Activated naive CD8-positive, alpha-beta T cell treated with anti-CD3 and anti-CD28 coated beads for 36 hours (primary cell): Measurements from ENCODE around the gene SRP72. TPM values are rescaled to one million over a fixed set of nuclear protein-coding genes. Genes with fewer than 3 reads are reported as not detected.

ENCODE experiments used
- DNase-seq: peaks from one replicate; pipeline ENCODE4 v3.0.0; 2021
- H3K27ac Mint-ChIP-seq: one replicate; pipeline ENCODE4 v1.8.0; 2022; ENCODE audit warnings: mild to moderate bottlenecking, moderate library complexity, mixed read lengths
- H3K27me3 Mint-ChIP-seq: one replicate; pipeline ENCODE4 v1.8.0; 2022; ENCODE audit warnings: mild to moderate bottlenecking, mixed read lengths
- H3K36me3 Mint-ChIP-seq: one replicate; pipeline ENCODE4 v1.8.0; 2021; ENCODE audit warnings: mild to moderate bottlenecking, mixed read lengths
- H3K4me1 Mint-ChIP-seq: one replicate; pipeline ENCODE4 v1.8.0; 2021; ENCODE audit warnings: mixed read lengths
- H3K4me3 Mint-ChIP-seq: one replicate; pipeline ENCODE4 v1.8.0; 2022; ENCODE audit warnings: mild to moderate bottlenecking, moderate library complexity, mixed read lengths
- H3K9me3 Mint-ChIP-seq: one replicate; pipeline ENCODE4 v1.8.0; 2022; ENCODE audit warnings: mixed read lengths
- total RNA-seq, 2 experiments: library from RNA; stranded (reverse); gene quantifications; one replicate each; pipeline ENCODE4 v1.2.3, GENCODE V29; 2021

The SRP72 gene
- total RNA-seq, 2 experiments from 2014 or later, result 209 to 211 TPM

DNA sequence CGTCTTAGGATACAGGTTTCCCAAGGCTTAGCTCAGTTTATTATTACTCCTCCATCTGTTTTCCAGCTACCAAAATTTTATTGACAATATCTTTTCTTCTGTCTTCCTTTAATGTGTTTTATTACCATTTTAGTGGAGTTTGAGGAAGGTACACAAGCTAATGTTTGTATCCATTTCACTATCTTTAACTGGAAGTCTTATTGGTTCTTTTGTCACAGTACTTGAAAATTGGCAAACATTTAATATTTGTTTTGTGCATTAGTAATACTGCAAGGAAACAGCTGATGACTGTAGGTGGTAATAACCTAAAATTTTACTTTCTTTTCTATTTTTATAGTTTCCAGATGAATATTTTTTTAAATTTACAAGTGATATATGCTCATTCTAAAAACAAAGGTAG, 28.8 kb downstream of the SRP72 start:
- Mint-ChIP-seq H3K4me1 (no peaks in the 10 kb centered on the region), H3K36me3 (peaks cover 38% of the 10 kb centered on the region), H3K9me3 (no peaks in the 10 kb centered on the region), H3K27me3 (no peaks in the 10 kb centered on the region), H3K4me3 (no peak overlapping the region), H3K27ac (no peak overlapping the region)
- DNase-seq, result no peak

DNA sequence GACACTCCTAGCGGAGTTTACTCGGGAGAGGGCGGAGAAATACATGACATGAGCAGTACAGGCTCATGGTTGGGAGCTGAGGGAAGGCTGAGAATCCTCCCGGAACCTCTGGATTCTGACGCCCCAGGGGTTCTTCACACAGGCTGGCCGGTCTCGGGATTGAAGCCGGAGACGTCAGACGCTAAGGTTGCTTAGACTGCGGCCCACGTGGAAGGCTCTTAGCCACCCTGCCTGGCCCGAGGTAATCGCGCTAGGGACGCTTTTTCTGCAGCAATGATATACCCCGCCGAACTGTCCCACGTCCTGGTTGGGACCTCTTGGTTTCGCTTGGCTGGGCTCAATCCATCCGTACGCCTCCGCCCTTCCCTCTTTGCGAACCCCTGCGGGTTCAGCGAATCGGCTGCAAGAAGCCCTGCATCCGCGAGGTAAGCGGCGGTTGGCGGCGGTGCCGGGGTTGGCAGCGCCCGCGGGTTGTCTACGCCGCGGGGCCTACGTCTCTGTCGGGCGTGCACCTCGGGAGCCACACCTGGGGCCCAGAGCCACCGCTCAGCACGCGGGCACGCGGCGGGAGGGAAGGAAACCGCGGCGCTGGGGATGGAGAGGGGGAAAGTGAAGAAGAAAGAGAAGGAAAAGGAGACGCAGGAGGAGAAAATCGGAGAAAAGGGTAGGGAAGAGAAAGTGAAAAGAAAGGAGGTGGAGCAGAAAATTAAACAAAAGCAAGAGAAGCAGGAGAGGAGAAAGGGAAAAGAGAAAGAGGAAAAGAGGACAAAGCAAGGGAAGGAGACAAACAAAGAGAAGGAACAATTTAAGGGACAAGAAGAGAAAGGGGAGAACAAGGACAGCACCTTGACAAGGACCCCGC, 38.1 kb downstream of the SRP72 start, which contains the start of gene ARL9:
ARL9 (plus strand) TSS at position 523 of the 862 bp plus-strand sequence; CDS start at position 595, 72 bp downstream.
- Mint-ChIP-seq H3K4me3 (peak within 1 kb of the TSS; percentile 85), H3K27me3 (peaks cover 7% of the 10 kb centered on the region), H3K4me1 (peaks cover 17% of the 10 kb centered on the region), H3K9me3 (no peaks in the 10 kb centered on the region), H3K36me3 (peaks cover 11% of the 10 kb centered on the region), H3K27ac (peak within 1 kb of the TSS; percentile 77)
- peak; percentile 67 for DNase-seq

DNA sequence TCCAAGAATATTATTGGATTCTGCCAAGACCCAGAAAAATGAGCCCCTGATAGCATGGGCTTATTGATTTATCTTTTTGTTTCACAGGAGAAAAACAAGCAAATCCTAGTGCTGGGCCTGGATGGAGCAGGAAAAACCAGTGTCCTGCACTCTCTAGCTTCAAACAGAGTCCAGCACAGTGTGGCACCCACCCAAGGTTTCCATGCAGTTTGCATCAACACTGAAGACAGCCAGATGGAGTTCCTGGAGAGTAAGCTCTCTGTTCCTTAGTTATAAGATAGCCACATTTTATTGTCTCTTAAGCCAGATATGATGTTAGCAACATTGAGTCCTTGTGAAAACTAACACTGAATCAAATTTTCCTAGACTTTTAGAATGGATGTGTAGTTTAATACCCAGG, 43.7 kb downstream of the SRP72 start:
- Mint-ChIP-seq H3K4me3 (no peak overlapping the region), H3K36me3 (no peaks in the 10 kb centered on the region), H3K9me3 (no peaks in the 10 kb centered on the region), H3K27me3 (peaks cover 3% of the 10 kb centered on the region), H3K27ac (no peak overlapping the region), H3K4me1 (peaks cover 5% of the 10 kb centered on the region)
- no peak for DNase-seq

DNA sequence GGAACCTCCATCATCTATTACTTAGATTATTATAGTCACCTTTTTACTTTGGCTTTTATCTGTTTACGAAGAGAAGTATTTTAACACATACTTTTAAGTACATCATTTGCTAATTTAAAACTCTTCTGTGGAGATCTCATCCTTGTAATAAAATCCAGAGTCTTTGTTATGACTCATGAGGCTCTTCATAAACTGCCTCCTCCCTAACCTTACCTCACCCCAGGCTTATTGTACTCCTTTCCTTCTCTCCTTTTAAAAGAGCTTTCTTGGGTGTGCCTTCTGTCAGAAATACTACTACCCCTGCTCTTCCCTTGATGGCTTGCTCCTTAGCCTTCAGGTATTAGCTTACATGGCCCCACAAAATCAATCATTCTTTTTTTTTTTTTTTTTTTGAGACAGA, 44.7 kb downstream of the SRP72 start:
- H3K9me3 Mint-ChIP-seq, result no peaks in the 10 kb centered on the region
- no peak overlapping the region for H3K27ac Mint-ChIP-seq
- H3K4me1 Mint-ChIP-seq, result no peaks in the 10 kb centered on the region
- no peak for DNase-seq
- H3K4me3 Mint-ChIP-seq, result no peak overlapping the region
- H3K27me3 Mint-ChIP-seq, result no peaks in the 10 kb centered on the region
- H3K36me3 Mint-ChIP-seq, result no peaks in the 10 kb centered on the region

DNA sequence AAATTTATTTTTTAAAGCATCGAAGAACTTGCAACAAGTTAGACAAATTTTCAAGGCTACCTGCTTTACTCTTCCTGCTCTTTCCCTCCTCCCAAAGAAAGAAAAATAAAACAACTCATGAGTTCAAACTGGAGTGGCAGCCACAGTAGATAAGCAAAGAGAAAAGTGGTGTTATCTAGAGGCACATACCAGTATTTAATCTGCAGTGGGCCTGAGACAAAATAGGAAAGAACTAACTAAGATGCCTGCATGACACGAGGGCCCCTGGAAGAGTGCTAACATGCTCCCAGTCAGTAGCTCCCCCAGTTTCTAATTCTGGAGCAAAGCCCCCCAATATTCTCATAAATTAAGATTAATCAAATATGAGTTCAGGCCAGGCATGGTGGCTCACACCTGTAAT, 46.1 kb downstream of the SRP72 start:
- no peaks in the 10 kb centered on the region for H3K9me3 Mint-ChIP-seq
- H3K27me3 Mint-ChIP-seq, result no peaks in the 10 kb centered on the region
- H3K4me3 Mint-ChIP-seq, result no peak overlapping the region
- H3K36me3 Mint-ChIP-seq, result no peaks in the 10 kb centered on the region
- H3K27ac Mint-ChIP-seq, result no peak overlapping the region
- no peaks in the 10 kb centered on the region for H3K4me1 Mint-ChIP-seq
- no peak for DNase-seq

DNA sequence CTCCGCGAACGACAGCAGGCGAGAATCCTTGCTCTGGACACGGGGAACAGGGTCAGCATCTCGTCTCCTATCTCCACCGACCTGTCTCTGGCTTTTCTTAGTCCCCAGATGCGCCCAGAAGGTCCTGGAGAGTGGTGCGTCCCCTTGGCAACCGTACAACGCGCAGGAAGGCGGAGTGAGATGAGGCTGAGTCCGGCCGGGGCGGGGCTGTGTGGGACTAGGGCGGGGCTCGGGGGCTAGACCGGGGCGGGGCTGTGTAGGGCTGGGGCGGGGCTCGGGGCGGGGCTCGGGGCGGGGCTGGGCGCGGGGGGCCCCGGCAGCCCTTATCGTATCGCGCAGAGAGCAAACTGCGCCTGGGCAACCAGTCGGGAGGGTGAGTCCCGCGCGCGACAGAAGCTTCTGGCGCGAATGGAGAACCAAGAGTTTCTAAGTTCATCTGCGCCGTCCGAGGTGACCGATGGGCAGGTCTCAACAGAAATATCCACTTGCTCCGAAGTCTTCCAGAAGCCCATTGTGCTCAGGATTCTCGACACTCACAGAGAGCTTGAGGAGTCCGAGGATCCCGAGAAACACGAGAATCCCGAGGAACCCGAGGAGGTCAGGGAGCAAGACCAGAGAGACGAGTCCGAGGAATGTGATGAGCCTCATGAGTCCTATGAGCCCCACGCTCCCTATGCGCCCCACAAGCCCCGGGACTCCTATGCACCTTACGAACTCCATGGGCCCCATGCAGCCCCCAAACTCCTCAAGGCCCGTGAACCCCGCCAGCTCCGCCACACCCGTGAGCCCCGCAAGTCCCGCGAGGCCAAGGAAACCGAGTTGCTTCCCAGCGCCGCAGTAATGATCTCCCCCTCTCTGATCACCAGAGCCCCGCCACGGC, 63.1 kb downstream of the SRP72 start:
- Mint-ChIP-seq H3K36me3 (no peaks in the 10 kb centered on the region), H3K4me3 (peak overlapping the region; percentile 60)

DNA sequence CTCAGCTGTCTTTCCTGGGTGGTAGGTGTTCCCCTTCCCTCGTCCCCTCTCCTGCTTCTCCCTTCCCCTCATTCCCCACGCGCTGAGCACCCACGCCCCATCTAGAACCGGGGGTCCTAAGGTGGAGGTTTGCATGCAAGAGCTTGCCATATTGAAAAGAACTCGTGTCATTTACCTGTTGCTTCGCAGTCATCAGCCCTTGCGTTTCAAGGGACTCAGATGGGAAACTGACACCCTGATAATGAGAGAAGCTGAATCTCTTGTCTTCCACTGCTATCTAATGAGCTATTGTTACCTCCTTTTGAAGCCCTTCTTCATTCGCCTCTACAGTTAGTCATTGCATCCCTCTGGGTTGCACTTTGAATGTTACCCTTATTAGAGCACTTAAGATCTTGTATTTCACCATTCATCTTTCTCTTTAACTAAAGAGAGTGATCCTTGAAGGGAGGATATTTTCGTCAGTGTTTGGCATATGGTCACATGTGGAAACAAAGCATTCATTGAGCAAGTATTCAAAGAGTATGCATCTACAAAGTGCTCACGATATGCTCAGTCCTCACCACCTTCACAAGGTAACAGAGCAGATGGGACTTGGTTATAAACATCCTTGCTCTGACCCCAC, 63.8 kb downstream of the SRP72 start:
- no peak for DNase-seq
- Mint-ChIP-seq H3K27me3 (peaks cover 2% of the 10 kb centered on the region), H3K36me3 (no peaks in the 10 kb centered on the region), H3K4me1 (peaks cover 4% of the 10 kb centered on the region), H3K27ac (no peak overlapping the region), H3K9me3 (no peaks in the 10 kb centered on the region), H3K4me3 (no peak overlapping the region)

More for the DNA sequence above, 63.1 kb downstream of the SRP72 start:
- H3K27ac Mint-ChIP-seq, result no peak overlapping the region
- peaks cover 4% of the 10 kb centered on the region for H3K4me1 Mint-ChIP-seq
- H3K9me3 Mint-ChIP-seq, result no peaks in the 10 kb centered on the region
- DNase-seq, result peak; percentile 79
- no peaks in the 10 kb centered on the region for H3K27me3 Mint-ChIP-seq

DNA sequence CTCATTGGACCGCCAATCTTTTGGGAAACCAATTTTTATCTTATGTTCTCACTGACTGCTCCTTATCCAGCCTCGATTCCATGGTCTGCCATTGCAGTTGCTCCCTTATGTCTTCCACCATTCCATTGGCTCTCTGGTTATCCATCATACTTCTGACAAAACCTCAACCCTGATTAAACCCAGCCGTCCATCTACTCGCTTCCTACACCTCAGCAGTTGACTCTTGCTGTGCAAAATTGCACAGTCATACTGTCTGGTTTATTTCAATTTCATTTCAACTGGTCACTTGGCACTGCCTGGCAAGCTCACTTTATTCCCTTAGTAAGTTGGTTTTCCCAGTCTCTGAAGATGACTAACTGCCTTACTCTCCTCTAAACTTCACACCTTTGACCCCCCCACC, 64.4 kb downstream of the SRP72 start:
- peaks cover 4% of the 10 kb centered on the region for H3K4me1 Mint-ChIP-seq
- no peak overlapping the region for H3K27ac Mint-ChIP-seq
- H3K36me3 Mint-ChIP-seq, result no peaks in the 10 kb centered on the region
- H3K27me3 Mint-ChIP-seq, result peaks cover 5% of the 10 kb centered on the region
- DNase-seq, result no peak
- no peaks in the 10 kb centered on the region for H3K9me3 Mint-ChIP-seq
- H3K4me3 Mint-ChIP-seq, result no peak overlapping the region

DNA sequence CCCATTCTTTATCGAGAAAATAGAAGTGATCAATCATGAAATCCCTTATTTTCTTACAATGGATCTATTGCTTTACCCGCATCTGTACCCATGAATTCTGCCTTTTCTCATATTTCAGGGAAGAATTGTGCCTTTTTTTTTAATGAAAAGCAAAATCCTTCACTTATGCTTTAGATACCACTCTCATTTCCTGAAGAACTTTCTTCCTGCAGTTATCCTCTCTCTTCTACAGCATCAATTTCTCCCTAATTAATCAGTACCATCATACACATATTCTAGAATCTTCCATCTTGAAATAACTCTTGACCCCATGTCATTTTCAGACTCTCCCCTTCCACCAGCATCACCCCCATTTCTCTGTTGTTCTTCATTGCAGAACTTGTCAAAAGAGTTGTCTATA, 64.8 kb downstream of the SRP72 start:
- no peak overlapping the region for H3K4me3 Mint-ChIP-seq
- no peaks in the 10 kb centered on the region for H3K36me3 Mint-ChIP-seq

DNA sequence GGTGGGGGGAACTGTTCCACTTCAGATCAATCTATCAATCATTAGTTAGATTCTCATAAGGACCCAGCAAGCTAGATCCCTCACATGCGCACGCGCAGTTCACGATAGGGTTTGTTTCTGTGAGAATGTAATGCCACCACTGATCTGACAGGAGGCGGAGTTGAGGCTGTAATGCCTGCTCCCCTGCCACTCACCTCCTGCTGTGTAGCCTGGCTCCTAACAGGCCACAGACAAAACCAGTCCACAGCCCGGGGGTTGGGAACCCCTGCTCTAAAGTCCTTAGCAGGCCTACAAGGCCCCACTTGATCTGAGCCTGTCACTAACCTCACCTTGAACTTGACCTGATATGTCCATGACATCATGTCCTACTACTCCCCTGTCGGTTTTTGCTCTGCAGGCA, 68.5 kb downstream of the SRP72 start:
- H3K27ac Mint-ChIP-seq, result no peak overlapping the region
- H3K27me3 Mint-ChIP-seq, result peaks cover 15% of the 10 kb centered on the region
- no peaks in the 10 kb centered on the region for H3K4me1 Mint-ChIP-seq
- no peaks in the 10 kb centered on the region for H3K9me3 Mint-ChIP-seq
- no peak for DNase-seq
- no peaks in the 10 kb centered on the region for H3K36me3 Mint-ChIP-seq
- H3K4me3 Mint-ChIP-seq, result no peak overlapping the region

More for the DNA sequence above, 64.8 kb downstream of the SRP72 start:
- Mint-ChIP-seq H3K4me1 (peaks cover 4% of the 10 kb centered on the region), H3K9me3 (no peaks in the 10 kb centered on the region), H3K27ac (no peak overlapping the region), H3K27me3 (peaks cover 9% of the 10 kb centered on the region)
- no peak for DNase-seq

DNA sequence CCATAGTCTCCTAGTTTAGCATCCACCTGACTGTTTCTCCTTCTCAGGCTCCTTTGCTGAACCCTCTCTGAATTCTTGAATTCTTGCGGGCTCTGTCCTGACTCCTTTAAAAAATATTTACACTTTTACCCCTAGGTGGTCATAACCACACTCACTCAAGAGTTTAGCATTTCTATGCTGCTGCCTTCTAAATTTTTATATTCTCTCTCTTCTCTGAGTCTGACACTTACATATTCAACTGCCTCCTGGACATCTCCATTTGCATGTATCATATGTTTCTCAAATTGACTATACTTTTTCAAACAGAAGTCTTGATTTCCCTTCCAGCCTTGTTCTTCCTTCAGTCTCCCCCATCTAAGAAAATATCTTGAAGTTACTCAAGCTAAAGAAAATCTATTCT, 69.7 kb downstream of the SRP72 start:
- no peak for DNase-seq
- Mint-ChIP-seq H3K36me3 (no peaks in the 10 kb centered on the region), H3K9me3 (no peaks in the 10 kb centered on the region), H3K27me3 (peaks cover 21% of the 10 kb centered on the region), H3K27ac (no peak overlapping the region), H3K4me3 (no peak overlapping the region), H3K4me1 (no peaks in the 10 kb centered on the region)

DNA sequence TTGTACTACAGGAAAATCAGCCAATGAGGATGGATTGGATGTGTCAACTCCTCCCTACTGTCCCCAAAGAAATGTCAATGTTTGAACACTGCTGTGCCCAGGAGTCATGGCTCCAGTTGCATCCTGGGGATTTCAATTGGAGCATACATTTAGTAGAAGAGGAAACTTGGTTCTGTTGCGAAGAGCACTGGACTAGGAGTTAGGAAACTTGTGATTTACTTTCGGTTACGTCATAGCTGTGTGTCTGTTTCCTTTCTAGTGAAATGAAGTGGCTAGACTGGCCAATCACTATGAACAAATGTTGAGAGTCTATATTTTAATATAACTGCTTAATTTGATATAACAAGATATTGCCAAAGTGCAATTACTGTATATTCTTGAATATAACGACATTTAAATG, 73.4 kb downstream of the SRP72 start:
- H3K9me3 Mint-ChIP-seq, result no peaks in the 10 kb centered on the region
- H3K4me3 Mint-ChIP-seq, result no peak overlapping the region
- peaks cover 26% of the 10 kb centered on the region for H3K27me3 Mint-ChIP-seq
- no peak overlapping the region for H3K27ac Mint-ChIP-seq
- no peaks in the 10 kb centered on the region for H3K36me3 Mint-ChIP-seq
- no peaks in the 10 kb centered on the region for H3K4me1 Mint-ChIP-seq
- DNase-seq, result no peak

DNA sequence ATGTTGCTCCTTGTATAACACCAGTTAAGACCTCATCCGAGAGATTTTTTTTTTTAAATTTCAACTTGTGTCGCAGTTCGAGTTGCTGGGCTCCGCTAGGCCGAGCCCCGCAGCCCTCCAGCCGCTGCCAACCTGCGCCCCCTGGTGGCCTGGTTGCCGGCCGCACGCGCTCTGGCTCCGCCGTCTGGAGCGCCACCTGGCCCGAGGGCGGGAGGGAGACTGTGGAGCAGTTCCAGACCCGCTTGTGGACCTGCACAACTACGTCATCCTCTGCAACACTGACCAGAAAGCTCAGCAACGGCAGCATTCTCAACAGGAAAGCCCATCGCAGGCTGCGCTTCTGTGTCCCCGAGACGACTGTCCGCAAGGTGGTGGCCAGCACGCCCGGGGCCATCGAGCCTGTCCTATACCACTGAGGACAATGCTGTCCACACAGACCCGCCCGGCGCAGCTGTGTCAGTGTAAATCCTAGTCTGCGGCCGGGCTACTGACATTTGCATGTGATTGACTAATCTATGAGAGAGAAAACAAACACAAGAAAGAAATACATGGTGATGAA, 77.2 kb downstream of the SRP72 start:
- Mint-ChIP-seq H3K4me3 (peak overlapping the region; percentile 51), H3K27ac (no peak overlapping the region), H3K4me1 (peaks cover 3% of the 10 kb centered on the region), H3K36me3 (no peaks in the 10 kb centered on the region), H3K9me3 (no peaks in the 10 kb centered on the region), H3K27me3 (peaks cover 11% of the 10 kb centered on the region)
- peak; percentile 87 for DNase-seq

DNA sequence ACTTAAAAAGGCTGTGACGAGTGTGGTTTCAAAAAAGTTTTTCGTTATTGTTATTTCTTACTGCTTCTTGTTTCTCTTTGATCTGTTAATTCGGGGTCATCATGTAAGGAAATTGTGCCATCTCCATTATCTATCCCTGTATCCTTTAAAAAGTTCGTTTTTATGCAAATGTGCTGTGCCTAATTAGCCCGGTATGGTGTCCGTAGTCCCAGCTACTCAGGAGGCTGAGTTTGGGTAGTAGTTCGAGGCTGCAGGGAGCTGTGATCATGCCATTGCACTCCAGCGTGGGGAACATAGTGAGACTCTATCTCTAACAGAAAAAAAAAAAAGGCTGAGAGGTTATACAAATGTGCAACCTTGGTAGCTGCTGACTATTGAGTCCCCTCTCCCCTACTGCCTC, 83.2 kb downstream of the SRP72 start:
- Mint-ChIP-seq H3K4me3 (no peak overlapping the region), H3K36me3 (no peaks in the 10 kb centered on the region), H3K9me3 (no peaks in the 10 kb centered on the region), H3K4me1 (peaks cover 3% of the 10 kb centered on the region), H3K27me3 (peaks cover 3% of the 10 kb centered on the region), H3K27ac (no peak overlapping the region)
- no peak for DNase-seq

DNA sequence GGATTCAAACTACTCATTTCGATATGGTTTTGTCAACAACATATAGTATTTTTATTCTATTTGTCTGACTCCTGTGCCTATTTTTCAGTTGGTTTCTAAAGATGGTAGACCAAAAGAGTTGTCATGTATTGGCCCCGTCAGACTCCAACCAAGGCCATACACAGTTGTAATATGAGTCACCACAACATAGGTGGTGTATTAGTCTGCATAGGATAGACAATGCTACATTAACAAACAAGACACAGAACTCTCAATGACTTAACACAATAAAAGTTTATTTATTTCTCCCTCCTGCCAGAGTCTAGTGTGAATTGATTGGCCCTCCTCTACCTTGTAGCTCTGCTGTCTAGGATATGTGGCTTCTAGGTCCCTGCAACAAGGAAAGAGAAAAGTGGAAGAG, 84.1 kb downstream of the SRP72 start:
- Mint-ChIP-seq H3K4me3 (no peak overlapping the region), H3K27ac (no peak overlapping the region), H3K4me1 (peaks cover 3% of the 10 kb centered on the region), H3K36me3 (no peaks in the 10 kb centered on the region), H3K9me3 (no peaks in the 10 kb centered on the region), H3K27me3 (peaks cover 3% of the 10 kb centered on the region)
- no peak for DNase-seq
